Liver (tissue), 9 donors: ENCODE data around the gene TARS3. TPM values are rescaled to one million over a fixed set of nuclear protein-coding genes. Genes with fewer than 3 reads are reported as not detected.

Source experiments
- DNase-seq: peaks from one replicate; pipeline ENCODE4 v3.0.0-alpha.2; 2017; ENCODE audit warnings: low spot score
- H3K27ac ChIP-seq, 2 donors: one replicate each; pipeline ENCODE4 v1.7.0; 2013; ENCODE audit warnings: inconsistent platforms in 2 of 2, low read length in 2 of 2, control low read depth in 1 of 2, low read depth in 1 of 2, mild to moderate bottlenecking in 1 of 2
- H3K27me3 ChIP-seq, 4 donors: one replicate each; pipeline versions ENCODE4 v1.6.1 to v1.7.0; 2013; ENCODE audit warnings: low read length in 3 of 4, inconsistent platforms in 1 of 4, mild to moderate bottlenecking in 1 of 4, moderate library complexity in 1 of 4; ENCODE audit not compliant: control insufficient read depth in 4 of 4, insufficient read depth in 4 of 4
- H3K36me3 ChIP-seq, 4 donors: one replicate each; pipeline versions ENCODE4 v1.6.1 to v1.7.0; 2013; ENCODE audit warnings: low read length in 3 of 4, mild to moderate bottlenecking in 3 of 4, low read depth in 1 of 4, moderate library complexity in 1 of 4; ENCODE audit not compliant: control insufficient read depth in 4 of 4, insufficient read depth in 3 of 4
- H3K4me1 ChIP-seq, 4 donors: one replicate each; pipeline versions ENCODE4 v1.6.1 to v1.7.0; 2013; ENCODE audit warnings: low read length in 3 of 4, mild to moderate bottlenecking in 3 of 4, moderate library complexity in 1 of 4; ENCODE audit not compliant: control insufficient read depth in 4 of 4, insufficient read depth in 4 of 4
- H3K4me3 ChIP-seq, 3 donors: one replicate each; pipeline versions ENCODE4 v1.6.1 to v1.7.0; 2013; ENCODE audit warnings: low read length in 3 of 3, control low read depth in 1 of 3, low read depth in 1 of 3, mild to moderate bottlenecking in 1 of 3
- H3K9ac ChIP-seq, 2 donors: one replicate each; pipeline ENCODE4 v1.7.0; 2013; ENCODE audit warnings: low read length in 2 of 2, mild to moderate bottlenecking in 2 of 2, moderate library complexity in 2 of 2, control low read depth in 1 of 2, low read depth in 1 of 2
- H3K9me3 ChIP-seq, 4 donors: one replicate each; pipeline versions ENCODE4 v1.6.1 to v1.7.0; 2013; ENCODE audit warnings: low read length in 3 of 4; ENCODE audit not compliant: control insufficient read depth in 4 of 4
- EGR1 ChIP-seq, 2 donors: IDR thresholded peaks; 2 replicates each; pipeline ENCODE4 v1.6.1; 2016 to 2018; ENCODE audit warnings: antibody characterized with exemption in 2 of 2, low read depth in 2 of 2
- FOXA1 ChIP-seq: IDR thresholded peaks from 2 replicates; pipeline ENCODE4 v1.6.1; 2016; ENCODE audit warnings: antibody characterized with exemption
- FOXA2 ChIP-seq: IDR thresholded peaks from 2 replicates; pipeline ENCODE4 v1.6.1; 2016; ENCODE audit warnings: antibody characterized with exemption
- GABPA ChIP-seq, 2 donors: IDR thresholded peaks in 1 of 2; conservative IDR thresholded peaks in 1 of 2; 2 replicates each; pipeline ENCODE4 v1.6.1; 2016; ENCODE audit warnings: antibody characterized with exemption in 2 of 2, mild to moderate bottlenecking in 1 of 2, moderate library complexity in 1 of 2
- HNF4G ChIP-seq: IDR thresholded peaks from 2 replicates; pipeline ENCODE4 v1.6.1; 2016; ENCODE audit warnings: antibody characterized with exemption
- JUND ChIP-seq, 2 donors: IDR thresholded peaks; 2 replicates each; pipeline ENCODE4 v1.6.1; 2016; ENCODE audit warnings: antibody characterized with exemption in 2 of 2
- NR2F2 ChIP-seq: IDR thresholded peaks from 2 replicates; pipeline ENCODE4 v1.6.1; 2016; ENCODE audit warnings: antibody characterized with exemption
- RXRA ChIP-seq, 2 donors: IDR thresholded peaks; 2 replicates each; pipeline ENCODE4 v1.6.1; 2017 to 2018; ENCODE audit warnings: antibody characterized with exemption in 2 of 2, mild to moderate bottlenecking in 1 of 2
- TAF1 ChIP-seq: conservative IDR thresholded peaks from 2 replicates; pipeline ENCODE4 v1.6.1; 2016; ENCODE audit warnings: antibody characterized with exemption, mild to moderate bottlenecking
- WGBS: extraction: QIAGEN DNeasy Blood & Tissue Kit; methylation state at CpG from one replicate; pipeline ENCODE4 v1.1.7; 2013; 5-methylcytosine and 5-hydroxymethylcytosine counted together
- polyA plus RNA-seq, 2 donors: library from polyadenylated mRNA; stranded (reverse) in 1 of 2; unstranded in 1 of 2; fragments of 200-250 nt in 1 of 2; fragments of >200 nt in 1 of 2; fragmentation: Nextera tagmentation in 1 of 2; extraction: Ambion mirVana in 1 of 2; gene quantifications; one replicate each; pipeline versions ENCODE4 v1.2.1 to v1.2.3, GENCODE V29; 2013 to 2015
- total RNA-seq, 2 donors: library from RNA; depleted of rRNA; stranded (reverse); fragments of >200 nt; gene quantifications; one replicate each; pipeline ENCODE4 v1.2.3, GENCODE V29; 2014
- TF ChIP-seq, protein P1 (sequence below): IDR thresholded peaks from 2 replicates; pipeline ENCODE4 v1.6.1; 2016; ENCODE audit warnings: antibody characterized with exemption
- TF ChIP-seq, protein P2 (sequence below): IDR thresholded peaks from 2 replicates; pipeline ENCODE4 v1.6.1; 2016; ENCODE audit warnings: antibody characterized with exemption, mild to moderate bottlenecking
- TF ChIP-seq, protein P3 (sequence below): fragments of 150-350 bp; IDR thresholded peaks from 2 replicates; pipeline ENCODE4 v1.5.1; 2017; ENCODE audit warnings: improper control_type of control experiment, low read depth, low read length; ENCODE audit not compliant: missing input control
- TF ChIP-seq, protein P4 (sequence below): IDR thresholded peaks from 2 replicates; pipeline ENCODE4 v1.6.1; 2016; ENCODE audit warnings: antibody characterized with exemption
- donor health status: healthy.
- donor health status: healthy.
- donor health status: healthy.
- donor health status: healthy.
- donor health status: healthy.

The TARS3 gene
- total and polyA plus RNA-seq, 4 donors = 2.3 to 7.8 (median 4.0) TPM

DNA sequence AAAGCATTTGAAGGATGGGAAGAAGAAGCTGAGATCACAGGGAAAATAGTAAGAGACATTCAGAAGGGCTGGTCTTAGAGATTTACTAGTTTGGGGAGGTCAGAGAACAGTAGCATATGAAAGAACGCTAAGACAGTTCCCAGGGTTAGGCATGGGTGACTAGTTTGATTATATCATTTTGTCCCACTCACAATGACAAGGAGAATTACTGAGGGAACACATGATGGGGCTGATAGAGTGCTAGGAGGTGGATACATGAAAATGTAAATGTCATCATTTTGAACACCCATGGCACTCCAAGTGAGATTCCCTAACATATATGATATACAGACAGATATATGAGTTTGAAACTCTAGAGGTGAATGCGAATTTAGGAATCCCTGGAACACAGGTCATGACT lies 9.3 kb upstream of the TARS3 start:
- no peak for DNase-seq
- no peaks in the 10 kb centered on the region for H3K9me3 ChIP-seq
- H3K27ac ChIP-seq = no peak overlapping the region
- no peak for TF ChIP-seq FOXA2
- WGBS = 93% methylated on average over 2 of the region's 2 CpGs
- H3K4me3 ChIP-seq = no peak overlapping the region
- H3K36me3 ChIP-seq = no peaks in the 10 kb centered on the region
- no peaks in the 10 kb centered on the region for H3K27me3 ChIP-seq
- no peaks in the 10 kb centered on the region for H3K4me1 ChIP-seq
- no peak overlapping the region for H3K9ac ChIP-seq

DNA sequence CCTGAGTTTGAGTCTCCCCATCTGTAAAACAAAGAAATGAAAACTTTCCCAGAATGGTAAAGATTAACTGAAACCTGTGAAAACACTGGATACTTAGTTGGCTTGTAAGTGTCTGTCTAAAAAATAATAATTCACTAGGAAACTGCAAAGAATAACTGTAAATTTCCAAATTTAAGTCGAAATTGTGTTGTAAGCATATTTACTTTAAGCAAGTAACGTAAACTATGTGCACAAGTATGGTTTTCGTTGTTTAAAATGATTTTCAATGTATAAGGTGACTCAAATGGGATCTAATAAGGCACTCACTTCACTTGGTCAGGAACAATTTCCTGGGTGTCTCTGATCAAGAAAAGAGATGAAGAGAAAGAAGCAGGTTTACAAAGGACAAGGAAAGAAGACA lies 8.5 kb upstream of the TARS3 start:
- no peak for DNase-seq
- H3K9me3 ChIP-seq = no peaks in the 10 kb centered on the region
- no peak overlapping the region for H3K27ac ChIP-seq
- H3K9ac ChIP-seq = no peak overlapping the region
- H3K4me1 ChIP-seq = no peaks in the 10 kb centered on the region
- WGBS = 85% methylated on average over 3 of the region's 3 CpGs
- no peaks in the 10 kb centered on the region for H3K36me3 ChIP-seq
- no peak overlapping the region for H3K4me3 ChIP-seq
- TF ChIP-seq GABPA (IDR thresholded peaks at IDR 0.05 in 1 of 2, conservative IDR thresholded peaks at IDR 0.05 in 1 of 2) (no peak), JUND (IDR thresholded peaks at IDR 0.05) (no peak), RXRA (IDR thresholded peaks at IDR 0.05) (no peak), NR2F2 (no peak)
- TF ChIP-seq, protein P1, sequence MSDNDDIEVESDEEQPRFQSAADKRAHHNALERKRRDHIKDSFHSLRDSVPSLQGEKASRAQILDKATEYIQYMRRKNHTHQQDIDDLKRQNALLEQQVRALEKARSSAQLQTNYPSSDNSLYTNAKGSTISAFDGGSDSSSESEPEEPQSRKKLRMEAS = no peak
- TF ChIP-seq, protein P2, sequence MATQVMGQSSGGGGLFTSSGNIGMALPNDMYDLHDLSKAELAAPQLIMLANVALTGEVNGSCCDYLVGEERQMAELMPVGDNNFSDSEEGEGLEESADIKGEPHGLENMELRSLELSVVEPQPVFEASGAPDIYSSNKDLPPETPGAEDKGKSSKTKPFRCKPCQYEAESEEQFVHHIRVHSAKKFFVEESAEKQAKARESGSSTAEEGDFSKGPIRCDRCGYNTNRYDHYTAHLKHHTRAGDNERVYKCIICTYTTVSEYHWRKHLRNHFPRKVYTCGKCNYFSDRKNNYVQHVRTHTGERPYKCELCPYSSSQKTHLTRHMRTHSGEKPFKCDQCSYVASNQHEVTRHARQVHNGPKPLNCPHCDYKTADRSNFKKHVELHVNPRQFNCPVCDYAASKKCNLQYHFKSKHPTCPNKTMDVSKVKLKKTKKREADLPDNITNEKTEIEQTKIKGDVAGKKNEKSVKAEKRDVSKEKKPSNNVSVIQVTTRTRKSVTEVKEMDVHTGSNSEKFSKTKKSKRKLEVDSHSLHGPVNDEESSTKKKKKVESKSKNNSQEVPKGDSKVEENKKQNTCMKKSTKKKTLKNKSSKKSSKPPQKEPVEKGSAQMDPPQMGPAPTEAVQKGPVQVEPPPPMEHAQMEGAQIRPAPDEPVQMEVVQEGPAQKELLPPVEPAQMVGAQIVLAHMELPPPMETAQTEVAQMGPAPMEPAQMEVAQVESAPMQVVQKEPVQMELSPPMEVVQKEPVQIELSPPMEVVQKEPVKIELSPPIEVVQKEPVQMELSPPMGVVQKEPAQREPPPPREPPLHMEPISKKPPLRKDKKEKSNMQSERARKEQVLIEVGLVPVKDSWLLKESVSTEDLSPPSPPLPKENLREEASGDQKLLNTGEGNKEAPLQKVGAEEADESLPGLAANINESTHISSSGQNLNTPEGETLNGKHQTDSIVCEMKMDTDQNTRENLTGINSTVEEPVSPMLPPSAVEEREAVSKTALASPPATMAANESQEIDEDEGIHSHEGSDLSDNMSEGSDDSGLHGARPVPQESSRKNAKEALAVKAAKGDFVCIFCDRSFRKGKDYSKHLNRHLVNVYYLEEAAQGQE = no peak
- TF ChIP-seq, protein P3, sequence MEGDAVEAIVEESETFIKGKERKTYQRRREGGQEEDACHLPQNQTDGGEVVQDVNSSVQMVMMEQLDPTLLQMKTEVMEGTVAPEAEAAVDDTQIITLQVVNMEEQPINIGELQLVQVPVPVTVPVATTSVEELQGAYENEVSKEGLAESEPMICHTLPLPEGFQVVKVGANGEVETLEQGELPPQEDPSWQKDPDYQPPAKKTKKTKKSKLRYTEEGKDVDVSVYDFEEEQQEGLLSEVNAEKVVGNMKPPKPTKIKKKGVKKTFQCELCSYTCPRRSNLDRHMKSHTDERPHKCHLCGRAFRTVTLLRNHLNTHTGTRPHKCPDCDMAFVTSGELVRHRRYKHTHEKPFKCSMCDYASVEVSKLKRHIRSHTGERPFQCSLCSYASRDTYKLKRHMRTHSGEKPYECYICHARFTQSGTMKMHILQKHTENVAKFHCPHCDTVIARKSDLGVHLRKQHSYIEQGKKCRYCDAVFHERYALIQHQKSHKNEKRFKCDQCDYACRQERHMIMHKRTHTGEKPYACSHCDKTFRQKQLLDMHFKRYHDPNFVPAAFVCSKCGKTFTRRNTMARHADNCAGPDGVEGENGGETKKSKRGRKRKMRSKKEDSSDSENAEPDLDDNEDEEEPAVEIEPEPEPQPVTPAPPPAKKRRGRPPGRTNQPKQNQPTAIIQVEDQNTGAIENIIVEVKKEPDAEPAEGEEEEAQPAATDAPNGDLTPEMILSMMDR = no peak
- H3K27me3 ChIP-seq = no peaks in the 10 kb centered on the region

DNA sequence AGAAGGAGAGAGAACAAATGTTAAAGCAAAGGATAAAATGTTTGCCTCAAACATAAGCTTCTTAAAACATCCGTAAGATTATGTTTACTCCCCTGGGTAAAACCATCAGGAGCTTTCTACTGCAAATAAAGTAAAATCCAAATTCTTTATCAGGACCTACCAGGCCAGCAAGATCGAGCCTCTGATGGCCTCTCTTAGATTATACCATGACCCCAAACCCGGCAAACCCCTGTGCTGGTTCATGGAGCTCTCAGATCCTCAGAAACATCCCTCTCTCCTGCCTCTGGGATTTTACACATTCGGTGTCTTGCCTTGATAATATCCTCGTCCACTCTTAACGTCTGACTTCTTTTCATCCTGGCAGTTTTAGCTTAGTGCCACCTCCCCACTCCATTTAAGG lies 7.5 kb upstream of the TARS3 start:
- H3K4me1 ChIP-seq = no peaks in the 10 kb centered on the region
- H3K4me3 ChIP-seq = no peak overlapping the region
- DNase-seq = no peak
- H3K36me3 ChIP-seq = no peaks in the 10 kb centered on the region
- no peaks in the 10 kb centered on the region for H3K27me3 ChIP-seq
- WGBS = 63% methylated on average over 6 of the region's 6 CpGs
- no peak overlapping the region for H3K9ac ChIP-seq
- no peak overlapping the region for H3K27ac ChIP-seq
- H3K9me3 ChIP-seq = no peaks in the 10 kb centered on the region
- TF ChIP-seq GABPA (IDR thresholded peaks at IDR 0.05 in 1 of 2, conservative IDR thresholded peaks at IDR 0.05 in 1 of 2) = no peak
- TF ChIP-seq, protein P4, sequence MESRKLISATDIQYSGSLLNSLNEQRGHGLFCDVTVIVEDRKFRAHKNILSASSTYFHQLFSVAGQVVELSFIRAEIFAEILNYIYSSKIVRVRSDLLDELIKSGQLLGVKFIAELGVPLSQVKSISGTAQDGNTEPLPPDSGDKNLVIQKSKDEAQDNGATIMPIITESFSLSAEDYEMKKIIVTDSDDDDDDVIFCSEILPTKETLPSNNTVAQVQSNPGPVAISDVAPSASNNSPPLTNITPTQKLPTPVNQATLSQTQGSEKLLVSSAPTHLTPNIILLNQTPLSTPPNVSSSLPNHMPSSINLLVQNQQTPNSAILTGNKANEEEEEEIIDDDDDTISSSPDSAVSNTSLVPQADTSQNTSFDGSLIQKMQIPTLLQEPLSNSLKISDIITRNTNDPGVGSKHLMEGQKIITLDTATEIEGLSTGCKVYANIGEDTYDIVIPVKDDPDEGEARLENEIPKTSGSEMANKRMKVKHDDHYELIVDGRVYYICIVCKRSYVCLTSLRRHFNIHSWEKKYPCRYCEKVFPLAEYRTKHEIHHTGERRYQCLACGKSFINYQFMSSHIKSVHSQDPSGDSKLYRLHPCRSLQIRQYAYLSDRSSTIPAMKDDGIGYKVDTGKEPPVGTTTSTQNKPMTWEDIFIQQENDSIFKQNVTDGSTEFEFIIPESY = no peak
- TF ChIP-seq, protein P2 = no peak
- TF ChIP-seq, protein P3 = no peak
- no peak for TF ChIP-seq FOXA2
- no peak for TF ChIP-seq TAF1
- TF ChIP-seq NR2F2 = no peak
- TF ChIP-seq, protein P1 = no peak
- no peak for TF ChIP-seq HNF4G
- TF ChIP-seq FOXA1 = no peak
- no peak for TF ChIP-seq EGR1 (IDR thresholded peaks at IDR 0.05; ENCODE audit: low read depth in 2 of 2)
